OCI-LY3 (cell line): ENCODE measurements around the gene DUSP16.

ENCODE experiments used
- CTCF ChIP-seq: fragments of 200-600, 300-600 bp; sonication (generic); IDR thresholded peaks from 2 replicates; pipeline ENCODE4 v1.5.1; 2014; ENCODE audit warnings: antibody characterized with exemption, low read length, low read depth
- EZH2phosphoT487 ChIP-seq: fragments of 200-600 bp; shearing (Covaris generic); IDR thresholded peaks from 2 replicates; pipeline ENCODE4 v1.6.1; 2018; ENCODE audit warnings: antibody characterized with exemption, mixed run types, low read depth

DNA sequence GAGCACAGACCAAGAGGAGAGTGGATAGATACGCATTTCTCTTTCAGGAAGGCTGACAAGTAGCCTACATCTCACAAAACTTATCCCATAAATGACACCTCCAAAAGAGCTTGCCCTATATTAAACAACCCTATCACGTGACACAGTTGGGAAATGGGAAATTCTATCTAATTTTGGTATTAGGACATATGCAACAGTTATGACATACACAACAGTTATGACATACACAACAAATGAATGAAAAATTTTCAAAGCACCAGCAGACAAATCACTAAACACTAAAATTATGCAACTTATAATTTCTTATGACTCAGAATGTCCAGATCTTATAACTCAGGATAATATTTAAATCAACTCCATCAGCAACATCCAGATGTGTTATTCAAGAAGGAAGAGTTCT, 54.1 kb downstream of the DUSP16 start:
- no peak for TF ChIP-seq CTCF
- TF ChIP-seq EZH2phosphoT487, result no peak
